ENCODE data around the gene INPP5K. TPM values are rescaled to one million over a fixed set of nuclear protein-coding genes. Genes with fewer than 3 reads are reported as not detected.
A peak's percentile ranks its signal among the peaks of the same experiment; 100 is the strongest.

The INPP5K gene
- total RNA-seq, 1 donor from 2014 or later = 50.0 TPM

DNA sequence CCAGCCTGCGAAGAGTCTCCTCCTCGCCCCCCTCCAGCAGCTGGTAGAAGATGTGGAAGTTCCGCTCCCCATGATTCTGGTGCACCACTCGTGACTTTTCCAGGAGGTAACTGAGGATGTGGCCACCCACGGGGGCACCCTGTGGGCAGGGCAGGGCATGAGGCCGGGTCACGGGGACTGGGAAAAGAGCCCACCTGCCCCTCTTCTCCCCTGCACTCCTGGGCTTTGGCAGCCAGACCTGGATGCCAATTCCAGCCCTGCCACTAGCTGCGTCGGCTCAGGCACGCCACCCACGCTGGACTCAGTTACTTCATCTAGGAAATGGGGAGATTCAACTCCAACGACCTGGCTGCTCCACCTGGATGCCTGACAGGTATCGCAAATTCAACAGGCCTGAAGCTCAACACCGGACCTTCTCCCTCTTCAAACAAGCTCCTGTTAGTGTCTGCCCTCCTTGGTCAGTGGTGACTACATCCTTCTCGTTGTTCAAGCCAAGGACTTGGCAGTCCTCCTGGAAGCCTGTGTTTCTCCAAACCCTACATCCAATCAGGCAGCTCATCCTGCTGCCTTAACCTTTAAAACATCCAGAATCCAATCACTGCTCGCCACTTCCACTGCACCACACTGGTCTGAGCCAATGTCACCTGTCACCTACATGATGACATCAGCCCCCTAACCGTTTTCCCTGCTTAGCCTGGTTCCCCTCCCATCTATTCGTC, 35.5 kb downstream of the INPP5K start:
- ATAC-seq (ENCODE audit: low read depth) = no peak
- intact Hi-C loops (cut with micrococcal nuclease) = no loop called here
- Mint-ChIP-seq H3K36me3 (ENCODE audit: low read depth) (peaks cover 74% of the 10 kb centered on the region), H3K4me1 (peaks cover 31% of the 10 kb centered on the region), H3K4me3 (no peak overlapping the region), H3K27ac (no peak overlapping the region), H3K9me3 (no peaks in the 10 kb centered on the region), H3K27me3 (no peaks in the 10 kb centered on the region)
- DNase-seq = no peak
- ChIA-PET CTCF (interaction anchor here (1.0 kb wide), 1 partner anchor 116 kb away, joined by 3 read pairs; no protein-coding TSS in a partner anchor), POLR2A (interaction anchor here (0.6 to 1.4 kb wide), 3 partner anchors 12 to 104 kb away, joined by 3 to 4 read pairs (median 3); partner anchors contain the start of gene MYO1C)
- TF ChIP-seq, protein P1, sequence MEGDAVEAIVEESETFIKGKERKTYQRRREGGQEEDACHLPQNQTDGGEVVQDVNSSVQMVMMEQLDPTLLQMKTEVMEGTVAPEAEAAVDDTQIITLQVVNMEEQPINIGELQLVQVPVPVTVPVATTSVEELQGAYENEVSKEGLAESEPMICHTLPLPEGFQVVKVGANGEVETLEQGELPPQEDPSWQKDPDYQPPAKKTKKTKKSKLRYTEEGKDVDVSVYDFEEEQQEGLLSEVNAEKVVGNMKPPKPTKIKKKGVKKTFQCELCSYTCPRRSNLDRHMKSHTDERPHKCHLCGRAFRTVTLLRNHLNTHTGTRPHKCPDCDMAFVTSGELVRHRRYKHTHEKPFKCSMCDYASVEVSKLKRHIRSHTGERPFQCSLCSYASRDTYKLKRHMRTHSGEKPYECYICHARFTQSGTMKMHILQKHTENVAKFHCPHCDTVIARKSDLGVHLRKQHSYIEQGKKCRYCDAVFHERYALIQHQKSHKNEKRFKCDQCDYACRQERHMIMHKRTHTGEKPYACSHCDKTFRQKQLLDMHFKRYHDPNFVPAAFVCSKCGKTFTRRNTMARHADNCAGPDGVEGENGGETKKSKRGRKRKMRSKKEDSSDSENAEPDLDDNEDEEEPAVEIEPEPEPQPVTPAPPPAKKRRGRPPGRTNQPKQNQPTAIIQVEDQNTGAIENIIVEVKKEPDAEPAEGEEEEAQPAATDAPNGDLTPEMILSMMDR (IDR thresholded peaks at IDR 0.05) = no peak

DNA sequence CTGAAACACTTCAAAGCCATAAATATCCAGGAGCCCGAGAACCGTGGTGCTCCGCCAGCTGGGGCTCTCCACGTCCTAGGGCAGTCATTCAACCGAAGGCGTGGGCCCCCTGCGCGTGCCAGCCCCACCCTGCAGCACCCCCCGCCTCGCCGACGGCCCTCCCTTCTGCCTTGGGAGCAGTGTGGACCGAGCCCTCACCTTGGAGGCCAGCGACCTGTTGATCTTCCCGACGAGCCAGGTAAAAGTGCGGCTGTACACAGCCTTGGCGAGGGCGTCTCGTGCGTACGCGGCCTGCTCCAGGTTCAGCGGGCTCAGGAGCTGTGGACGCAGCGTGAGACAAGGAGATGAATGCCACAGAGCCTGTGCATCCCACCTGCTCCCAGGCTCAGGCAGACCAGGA, 38.0 kb downstream of the INPP5K start:
- peaks cover 41% of the 10 kb centered on the region for H3K4me1 Mint-ChIP-seq
- CTCF ChIA-PET = interaction anchor here (1.2 to 1.3 kb wide), 2 partner anchors 38 to 111 kb away, joined by 3 to 6 read pairs; partner anchors contain the start of gene INPP5K
- no peak overlapping the region for H3K4me3 Mint-ChIP-seq

DNA sequence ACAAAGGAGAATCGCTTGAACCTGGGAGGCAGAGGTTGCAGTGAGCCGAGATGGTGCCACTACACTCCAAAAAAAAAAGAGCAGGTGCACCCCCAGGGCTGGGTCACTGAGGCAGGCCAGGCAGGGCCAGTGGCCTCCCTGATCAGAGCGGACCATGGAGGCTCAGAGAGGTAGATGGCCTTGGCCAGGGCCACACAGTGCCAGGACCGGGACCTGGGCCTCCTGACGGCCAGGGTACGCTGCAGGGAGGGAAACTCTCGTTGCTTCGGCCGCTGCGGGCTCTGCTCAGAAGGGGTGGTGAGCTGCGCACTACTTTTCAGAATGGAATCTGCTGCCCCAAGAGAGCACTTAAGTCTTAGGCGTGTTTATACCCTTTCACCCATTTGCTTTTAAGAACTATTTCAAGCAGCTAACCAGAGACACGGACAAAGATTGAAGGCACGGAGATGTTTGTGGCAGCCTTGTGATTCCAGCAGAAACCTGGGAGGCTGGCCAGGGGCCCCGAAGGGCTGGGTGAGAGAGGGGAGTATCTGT, 41.0 kb downstream of the INPP5K start:
- ATAC-seq (ENCODE audit: low read depth) (no peak), DNase-seq (no peak)
- TF ChIP-seq, protein P1 (IDR thresholded peaks at IDR 0.05) = no peak
- POLR2A ChIA-PET = interaction anchor here (0.7 to 3.3 kb wide), 9 partner anchors 8 to 498 kb away, joined by 4 to 30 read pairs (median 6); partner anchors contain the start of genes INPP5K and YWHAE
- Mint-ChIP-seq H3K9me3 (no peaks in the 10 kb centered on the region), H3K27me3 (no peaks in the 10 kb centered on the region), H3K36me3 (ENCODE audit: low read depth) (peaks cover 67% of the 10 kb centered on the region), H3K27ac (peak overlapping the region; percentile 79), H3K4me1 (peaks cover 54% of the 10 kb centered on the region), H3K4me3 (peak overlapping the region; percentile 70)
- CTCF ChIA-PET = interaction anchor here (0.9 kb wide), 1 partner anchor 110 kb away, joined by 4 read pairs; no protein-coding TSS in a partner anchor
- intact Hi-C loops (cut with micrococcal nuclease) = no loop called here

More for the DNA sequence above, 38.0 kb downstream of the INPP5K start:
- ATAC-seq (ENCODE audit: low read depth) (no peak), DNase-seq (no peak)
- Mint-ChIP-seq H3K9me3 (no peaks in the 10 kb centered on the region), H3K36me3 (ENCODE audit: low read depth) (peaks cover 75% of the 10 kb centered on the region), H3K27me3 (no peaks in the 10 kb centered on the region), H3K27ac (no peak overlapping the region)
- TF ChIP-seq, protein P1 (IDR thresholded peaks at IDR 0.05) = no peak
- POLR2A ChIA-PET = interaction anchor here (1.1 kb wide), 1 partner anchor 20 kb away, joined by 4 read pairs; no protein-coding TSS in a partner anchor
- intact Hi-C loops (cut with micrococcal nuclease) = no loop called here

DNA sequence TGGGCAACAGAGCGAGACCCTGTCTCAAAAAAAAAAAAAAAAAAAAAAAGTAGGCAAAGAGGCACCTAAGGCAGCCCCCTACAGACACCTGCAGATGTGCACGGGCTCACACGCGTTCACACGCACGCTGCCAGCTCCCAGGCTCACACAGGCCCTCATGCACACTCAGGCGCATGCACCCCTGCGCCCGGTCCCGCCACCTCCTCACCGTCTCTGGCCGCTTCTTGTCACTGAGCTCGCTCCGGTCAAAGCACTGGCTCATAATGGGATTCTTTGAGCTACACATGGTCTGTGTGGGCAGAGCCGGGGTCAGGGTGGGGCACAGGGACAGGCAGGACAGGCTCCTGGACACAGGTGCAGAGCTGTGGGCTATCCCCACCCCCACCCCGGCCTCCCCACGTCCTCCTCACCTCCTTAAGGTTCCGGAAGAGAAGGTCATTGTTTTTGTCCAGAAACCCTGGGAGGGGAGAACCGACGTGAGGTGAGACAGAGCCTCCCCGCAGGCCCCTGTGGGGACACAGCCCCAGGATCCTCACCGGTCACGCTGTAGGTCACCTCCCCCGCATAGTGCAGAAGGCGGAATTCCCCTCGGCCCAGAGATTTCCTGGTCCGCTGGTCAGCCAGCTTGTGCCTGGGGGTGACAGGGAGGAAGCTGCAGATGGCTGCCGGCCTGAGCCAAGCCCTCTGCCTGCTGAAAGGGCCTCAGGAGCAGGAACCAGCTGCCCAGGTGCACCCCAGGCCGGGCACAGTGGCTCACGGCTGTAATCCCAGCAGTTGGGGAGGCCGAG, 41.8 kb downstream of the INPP5K start:
- Mint-ChIP-seq H3K4me1 (peaks cover 56% of the 10 kb centered on the region), H3K9me3 (no peaks in the 10 kb centered on the region), H3K36me3 (ENCODE audit: low read depth) (peaks cover 67% of the 10 kb centered on the region), H3K4me3 (peak overlapping the region; percentile 70), H3K27ac (peak overlapping the region; percentile 79), H3K27me3 (no peaks in the 10 kb centered on the region)
- DNase-seq = peak; percentile 58
- intact Hi-C loops (cut with micrococcal nuclease) = loop anchor here (1.0 to 5.0 kb wide), 4 partner anchors 11 to 107 kb away; partner anchors contain the start of gene CRK
- ChIA-PET POLR2A (interaction anchor here (0.5 to 3.3 kb wide), 13 partner anchors 9 to 497 kb away, joined by 3 to 30 read pairs (median 5); partner anchors contain the start of genes CRK, INPP5K, MYO1C and YWHAE), CTCF (interaction anchor here (0.9 kb wide), 1 partner anchor 110 kb away, joined by 4 read pairs; no protein-coding TSS in a partner anchor)
- TF ChIP-seq, protein P1 (IDR thresholded peaks at IDR 0.05) = no peak
- peak; percentile 64 for ATAC-seq (ENCODE audit: low read depth)
